Neuronal stem cell (in vitro differentiated cells): Measurements from ENCODE around the gene PSRC1.
A peak's percentile ranks its signal among the peaks of the same experiment; 100 is the strongest.

Source experiments
- DNase-seq: peaks from one replicate; pipeline ENCODE4 v3.0.0-alpha.2; 2013; ENCODE audit warnings: low spot score
- H2AFZ ChIP-seq: one replicate; pipeline ENCODE4 v1.6.1; 2013; ENCODE audit warnings: mild to moderate bottlenecking, low read length, inconsistent platforms
- H2AK5ac ChIP-seq: 2 replicates; pipeline ENCODE4 v1.6.1; 2013; ENCODE audit warnings: low read depth, mild to moderate bottlenecking, inconsistent platforms, low read length, moderate library complexity, mixed read lengths
- H2BK120ac ChIP-seq: 2 replicates; pipeline ENCODE4 v1.6.1; 2013; ENCODE audit warnings: low read depth, mild to moderate bottlenecking, inconsistent platforms, low read length, moderate library complexity, mixed read lengths
- H2BK12ac ChIP-seq: one replicate; pipeline ENCODE4 v1.6.1; 2013; ENCODE audit warnings: low read length, inconsistent platforms
- H2BK15ac ChIP-seq: 2 replicates; pipeline ENCODE4 v1.6.1; 2013; ENCODE audit warnings: mild to moderate bottlenecking, low read length, inconsistent platforms, mixed read lengths
- H2BK5ac ChIP-seq: one replicate; pipeline ENCODE4 v1.6.1; 2013; ENCODE audit warnings: inconsistent platforms, mild to moderate bottlenecking, low read length, moderate library complexity
- H3K14ac ChIP-seq: one replicate; pipeline ENCODE4 v1.6.1; 2013; ENCODE audit warnings: low read length, inconsistent platforms
- H3K18ac ChIP-seq: 2 replicates; pipeline ENCODE4 v1.6.1; 2013; ENCODE audit warnings: low read length, inconsistent platforms
- H3K23ac ChIP-seq: 2 replicates; pipeline ENCODE4 v1.6.1; 2013; ENCODE audit warnings: low read depth, mild to moderate bottlenecking, mixed read lengths, low read length, inconsistent platforms; ENCODE audit not compliant: poor library complexity
- H3K27ac ChIP-seq: replicated peaks from 3 replicates; pipeline ENCODE4 v1.5.1; 2013; ENCODE audit warnings: low read length, inconsistent platforms
- H3K27me3 ChIP-seq, 3 experiments: 2 replicates each; pipeline ENCODE4 v1.6.1; 2013; ENCODE audit warnings: low read length in 3 of 3, mild to moderate bottlenecking in 2 of 3, inconsistent platforms in 1 of 3, low read depth in 1 of 3, mixed read lengths in 1 of 3, moderate library complexity in 1 of 3; ENCODE audit not compliant: control insufficient read depth in 3 of 3, insufficient read depth in 3 of 3
- H3K36me3 ChIP-seq, 2 donors: replicated peaks in 1 of 2; 2 replicates each; pipeline ENCODE4 v1.6.1; 2013; ENCODE audit warnings: low read length in 2 of 2; ENCODE audit not compliant: control insufficient read depth in 2 of 2, insufficient read depth in 2 of 2
- H3K4ac ChIP-seq: 2 replicates; pipeline ENCODE4 v1.6.1; 2013; ENCODE audit warnings: inconsistent platforms, mild to moderate bottlenecking, low read length, moderate library complexity
- H3K4me1 ChIP-seq, 2 donors: 1 replicate in 1 of 2; 2 replicates in 1 of 2; pipeline ENCODE4 v1.6.1; 2013; ENCODE audit warnings: low read length in 2 of 2, low read depth in 1 of 2; ENCODE audit not compliant: control insufficient read depth in 2 of 2, insufficient read depth in 1 of 2
- H3K4me2 ChIP-seq: one replicate; pipeline ENCODE4 v1.6.1; 2013; ENCODE audit warnings: mild to moderate bottlenecking, low read length, inconsistent platforms; ENCODE audit not compliant: insufficient read depth, poor library complexity, severe bottlenecking
- H3K4me3 ChIP-seq, 2 donors: 2 replicates each; pipeline ENCODE4 v1.5.1; 2013; ENCODE audit warnings: low read length in 2 of 2, mild to moderate bottlenecking in 2 of 2, inconsistent platforms in 1 of 2, moderate library complexity in 1 of 2
- H3K79me1 ChIP-seq: one replicate; pipeline ENCODE4 v1.6.1; 2013; ENCODE audit warnings: low read depth, mild to moderate bottlenecking, inconsistent platforms, low read length, moderate library complexity
- H3K9ac ChIP-seq: one replicate; pipeline ENCODE4 v1.6.1; 2013; ENCODE audit warnings: mild to moderate bottlenecking, low read depth, low read length, inconsistent platforms; ENCODE audit not compliant: poor library complexity
- H3K9me3 ChIP-seq, 2 donors: replicated peaks in 1 of 2; 2 replicates each; pipeline versions ENCODE3 to v1.6.1; 2013; ENCODE audit warnings: low read length in 2 of 2, mild to moderate bottlenecking in 2 of 2, inconsistent platforms in 1 of 2, low read depth in 1 of 2, mixed read lengths in 1 of 2, moderate library complexity in 1 of 2; ENCODE audit not compliant: control insufficient read depth in 2 of 2, insufficient read depth in 1 of 2
- H4K8ac ChIP-seq: one replicate; pipeline ENCODE4 v1.6.1; 2013; ENCODE audit warnings: low read depth, mild to moderate bottlenecking, inconsistent platforms, low read length, moderate library complexity
- H4K91ac ChIP-seq: one replicate; pipeline ENCODE4 v1.6.1; 2013; ENCODE audit warnings: low read length, low read depth, mild to moderate bottlenecking, inconsistent platforms; ENCODE audit not compliant: poor library complexity
- WGBS, 2 donors: extraction: QIAGEN DNeasy Blood & Tissue Kit; methylation state at CpG; one replicate each; pipeline ENCODE4 v1.1.7; 2013; ENCODE audit warnings: missing lambda C conversion rate in 2 of 2, mixed read lengths in 1 of 2; ENCODE audit not compliant: insufficient read length in 2 of 2, insufficient replicate concordance in 1 of 2; ENCODE audit errors: extremely low coverage in 2 of 2; 5-methylcytosine and 5-hydroxymethylcytosine counted together

The PSRC1 gene

GRCh38 chr1:109268431-109269211 is 14.3 kb downstream of the PSRC1 start:
- Histone ChIP-seq H3K79me1 (peaks cover 11% of the 10 kb centered on the region), H3K23ac (peak overlapping the region; percentile 68), H3K4me2 (no peak overlapping the region), H3K36me3 (peaks cover 79 to 97% of the 10 kb centered on the region in 2 donors), H3K4ac (no peak overlapping the region), H2BK120ac (peak overlapping the region; percentile 61), H2BK5ac (no peak overlapping the region), H3K9ac (no peak overlapping the region), H2BK15ac (no peak overlapping the region), H2AK5ac (no peak overlapping the region), H3K27me3 (no peaks in the 10 kb centered on the region), H3K4me3 (no peak overlapping the region), H3K14ac (no peak overlapping the region), H2BK12ac (no peak overlapping the region), H4K91ac (no peak overlapping the region), H3K18ac (no peak overlapping the region), H3K4me1 (no peaks in the 10 kb centered on the region), H3K9me3 (no peaks in the 10 kb centered on the region), H3K27ac (no peak overlapping the region), H2AFZ (no peak overlapping the region), H4K8ac (peak overlapping the region; percentile 70)
- no peak for DNase-seq
- no CpG with 5 or more reads among the region's 29 CpGs for WGBS, 2 donors

GRCh38 chr1:109267743-109268300 is 15.1 kb downstream of the PSRC1 start:
- H3K9me3 ChIP-seq: no peaks in the 10 kb centered on the region
- peak overlapping the region; percentile 64 for H3K9ac ChIP-seq
- no peak overlapping the region for H4K8ac ChIP-seq
- H3K36me3 ChIP-seq: peaks cover 83 to 97% of the 10 kb centered on the region in 2 donors
- H3K4me2 ChIP-seq: no peak overlapping the region
- H2AK5ac ChIP-seq: no peak overlapping the region
- H2AFZ ChIP-seq: no peak overlapping the region
- no peak overlapping the region for H3K27ac ChIP-seq
- no peak for DNase-seq
- H3K23ac ChIP-seq: peak overlapping the region; percentile 68
- H3K4me3 ChIP-seq: no peak overlapping the region
- no peak overlapping the region for H2BK5ac ChIP-seq
- no peak overlapping the region for H3K4ac ChIP-seq
- H4K91ac ChIP-seq: no peak overlapping the region
- no peak overlapping the region for H2BK120ac ChIP-seq
- no peaks in the 10 kb centered on the region for H3K27me3 ChIP-seq
- no peak overlapping the region for H2BK12ac ChIP-seq
- no peaks in the 10 kb centered on the region for H3K4me1 ChIP-seq
- H3K18ac ChIP-seq: no peak overlapping the region
- peaks cover 11% of the 10 kb centered on the region for H3K79me1 ChIP-seq
- H2BK15ac ChIP-seq: no peak overlapping the region
- WGBS, 2 donors: no CpG with 5 or more reads among the region's 17 CpGs
- no peak overlapping the region for H3K14ac ChIP-seq

- Histone ChIP-seq H3K36me3 (peaks cover 84 to 97% of the 10 kb centered on the region in 2 donors), H3K14ac (no peak overlapping the region), H3K4ac (no peak overlapping the region), H2BK5ac (no peak overlapping the region), H2AK5ac (no peak overlapping the region), H3K27ac (no peak overlapping the region), H3K4me1 (peaks cover 0 to under 1% of the 10 kb centered on the region in 2 donors), H2BK120ac (no peak overlapping the region), H4K8ac (no peak overlapping the region), H3K4me2 (no peak overlapping the region), H4K91ac (no peak overlapping the region), H3K9me3 (peaks cover 0 to 1% of the 10 kb centered on the region in 2 donors), H3K23ac (no peak overlapping the region), H2AFZ (no peak overlapping the region), H2BK15ac (no peak overlapping the region), H3K18ac (no peak overlapping the region), H3K27me3 (no peaks in the 10 kb centered on the region), H3K79me1 (peaks cover 14% of the 10 kb centered on the region), H3K9ac (no peak overlapping the region), H2BK12ac (no peak overlapping the region), H3K4me3 (no peak overlapping the region)
- no peak for DNase-seq
- WGBS, 2 donors: no CpG with 5 or more reads among the region's 11 CpGs
These were observed 16.0 kb downstream of the PSRC1 start for GRCh38 chr1:109266965-109267364.

GRCh38 chr1:109265741-109266330 is 17.1 kb downstream of the PSRC1 start:
- H3K27me3 ChIP-seq: no peaks in the 10 kb centered on the region
- H3K4ac ChIP-seq: no peak overlapping the region
- no peak overlapping the region for H4K91ac ChIP-seq
- H3K14ac ChIP-seq: no peak overlapping the region
- peaks cover 86 to 97% of the 10 kb centered on the region in 2 donors for H3K36me3 ChIP-seq
- no peak overlapping the region for H3K18ac ChIP-seq
- no peak overlapping the region for H3K9ac ChIP-seq
- no peak overlapping the region for H3K4me2 ChIP-seq
- peak overlapping the region; percentile 35 for H2AK5ac ChIP-seq
- no peak for DNase-seq
- no peak overlapping the region for H4K8ac ChIP-seq
- H2AFZ ChIP-seq: no peak overlapping the region
- WGBS, 2 donors: no CpG with 5 or more reads among the region's 13 CpGs
- H3K27ac ChIP-seq: no peak overlapping the region
- H3K4me1 ChIP-seq: peaks cover under 1 to 6% of the 10 kb centered on the region in 2 donors
- H2BK15ac ChIP-seq: no peak overlapping the region
- no peak overlapping the region for H3K4me3 ChIP-seq
- H3K23ac ChIP-seq: no peak overlapping the region
- no peak overlapping the region for H2BK120ac ChIP-seq
- no peak overlapping the region for H2BK5ac ChIP-seq
- H3K79me1 ChIP-seq: peaks cover 19% of the 10 kb centered on the region
- peaks cover 0 to 2% of the 10 kb centered on the region in 2 donors for H3K9me3 ChIP-seq
- H2BK12ac ChIP-seq: peak overlapping the region; percentile 51
